ENCODE measurements around the gene GPR158. TPM values are rescaled to one million over a fixed set of nuclear protein-coding genes. Genes with fewer than 3 reads are reported as not detected.

Gene GPR158
- total and polyA plus RNA-seq, 4 donors = 0.03 to 0.08 TPM; not detected in 2

- DNase-seq (ENCODE audit: low spot score) = no peak
- Histone ChIP-seq H3K9me3 (ENCODE audit: control insufficient read depth in 4 of 4, low read length in 3 of 4) (peaks cover 0 to 6% (median 3%) of the 10 kb centered on the region in 4 donors), H3K9ac (ENCODE audit: low read depth in 1 of 2, low read length in 2 of 2) (no peak overlapping the region), H3K27ac (ENCODE audit: low read depth in 1 of 2, low read length in 2 of 2) (no peak overlapping the region), H3K4me3 (ENCODE audit: low read depth in 1 of 3, low read length in 3 of 3) (no peak overlapping the region), H3K27me3 (ENCODE audit: control insufficient read depth in 4 of 4, insufficient read depth in 4 of 4, low read length in 3 of 4) (no peaks in the 10 kb centered on the region), H3K36me3 (ENCODE audit: control insufficient read depth in 4 of 4, insufficient read depth in 3 of 4, low read depth in 1 of 4, low read length in 3 of 4) (no peaks in the 10 kb centered on the region), H3K4me1 (ENCODE audit: control insufficient read depth in 4 of 4, insufficient read depth in 4 of 4, low read length in 3 of 4) (no peaks in the 10 kb centered on the region)
- no peak for TF ChIP-seq GABPA (IDR thresholded peaks at IDR 0.05 in 1 of 2, conservative IDR thresholded peaks at IDR 0.05 in 1 of 2)
- TF ChIP-seq FOXA2 (IDR thresholded peaks at IDR 0.05) = no peak
- TF ChIP-seq ATF3 (IDR thresholded peaks at IDR 0.05) = no peak
- TF ChIP-seq HNF4A (conservative IDR thresholded peaks at IDR 0.05) = no peak
- no peak for TF ChIP-seq SP1 (IDR thresholded peaks at IDR 0.05)
- no peak for TF ChIP-seq MAX (IDR thresholded peaks at IDR 0.05)
Observed at GRCh38 chr10:25388862-25389206, 214.0 kb downstream of the GPR158 start.

- Histone ChIP-seq H3K27me3 (ENCODE audit: control insufficient read depth in 4 of 4, insufficient read depth in 4 of 4, low read length in 3 of 4) (no peaks in the 10 kb centered on the region), H3K4me1 (ENCODE audit: control insufficient read depth in 4 of 4, insufficient read depth in 4 of 4, low read length in 3 of 4) (no peaks in the 10 kb centered on the region), H3K36me3 (ENCODE audit: control insufficient read depth in 4 of 4, insufficient read depth in 3 of 4, low read depth in 1 of 4, low read length in 3 of 4) (no peaks in the 10 kb centered on the region), H3K4me3 (ENCODE audit: low read depth in 1 of 3, low read length in 3 of 3) (no peak overlapping the region), H3K9ac (ENCODE audit: low read depth in 1 of 2, low read length in 2 of 2) (no peak overlapping the region), H3K9me3 (ENCODE audit: control insufficient read depth in 4 of 4, low read length in 3 of 4) (peaks cover 0 to 6% (median 3%) of the 10 kb centered on the region in 4 donors), H3K27ac (ENCODE audit: low read depth in 1 of 2, low read length in 2 of 2) (no peak overlapping the region)
- TF ChIP-seq GABPA (IDR thresholded peaks at IDR 0.05 in 1 of 2, conservative IDR thresholded peaks at IDR 0.05 in 1 of 2) = no peak
- no peak for TF ChIP-seq MAX (IDR thresholded peaks at IDR 0.05)
- TF ChIP-seq RAD21 (IDR thresholded peaks at IDR 0.05) = no peak
- TF ChIP-seq CTCF (IDR thresholded peaks at IDR 0.05; ENCODE audit: low read depth, low read length, missing input control) = no peak
- TF ChIP-seq HNF4A (conservative IDR thresholded peaks at IDR 0.05) = no peak
- DNase-seq (ENCODE audit: low spot score) = no peak
- WGBS = 45% methylated on average over 3 of the region's 3 CpGs
Observed at GRCh38 chr10:25390733-25391132, 215.9 kb downstream of the GPR158 start.

GRCh38 chr10:25392132-25392531 lies 217.3 kb downstream of the GPR158 start:
- H3K36me3 ChIP-seq (ENCODE audit: control insufficient read depth in 4 of 4, insufficient read depth in 3 of 4, low read depth in 1 of 4, low read length in 3 of 4) = no peaks in the 10 kb centered on the region
- 62% methylated on average over 3 of the region's 3 CpGs for WGBS
- H3K4me3 ChIP-seq (ENCODE audit: low read depth in 1 of 3, low read length in 3 of 3) = no peak overlapping the region
- peaks cover 0 to 6% (median 3%) of the 10 kb centered on the region in 4 donors for H3K9me3 ChIP-seq (ENCODE audit: control insufficient read depth in 4 of 4, low read length in 3 of 4)
- DNase-seq (ENCODE audit: low spot score) = no peak
- TF ChIP-seq FOXA2 (IDR thresholded peaks at IDR 0.05) = no peak
- TF ChIP-seq MAX (IDR thresholded peaks at IDR 0.05) = no peak
- H3K9ac ChIP-seq (ENCODE audit: low read depth in 1 of 2, low read length in 2 of 2) = no peak overlapping the region
- no peaks in the 10 kb centered on the region for H3K4me1 ChIP-seq (ENCODE audit: control insufficient read depth in 4 of 4, insufficient read depth in 4 of 4, low read length in 3 of 4)
- H3K27ac ChIP-seq (ENCODE audit: low read depth in 1 of 2, low read length in 2 of 2) = no peak overlapping the region
- no peaks in the 10 kb centered on the region for H3K27me3 ChIP-seq (ENCODE audit: control insufficient read depth in 4 of 4, insufficient read depth in 4 of 4, low read length in 3 of 4)

- Histone ChIP-seq H3K27ac (ENCODE audit: low read depth in 1 of 2, low read length in 2 of 2) (no peak overlapping the region), H3K36me3 (ENCODE audit: control insufficient read depth in 4 of 4, insufficient read depth in 3 of 4, low read depth in 1 of 4, low read length in 3 of 4) (no peaks in the 10 kb centered on the region), H3K9ac (ENCODE audit: low read depth in 1 of 2, low read length in 2 of 2) (no peak overlapping the region), H3K4me3 (ENCODE audit: low read depth in 1 of 3, low read length in 3 of 3) (no peak overlapping the region), H3K9me3 (ENCODE audit: control insufficient read depth in 4 of 4, low read length in 3 of 4) (peaks cover 0 to 6% (median 3%) of the 10 kb centered on the region in 4 donors), H3K4me1 (ENCODE audit: control insufficient read depth in 4 of 4, insufficient read depth in 4 of 4, low read length in 3 of 4) (no peaks in the 10 kb centered on the region), H3K27me3 (ENCODE audit: control insufficient read depth in 4 of 4, insufficient read depth in 4 of 4, low read length in 3 of 4) (no peaks in the 10 kb centered on the region)
- DNase-seq (ENCODE audit: low spot score) = no peak
- TF ChIP-seq FOXA2 (IDR thresholded peaks at IDR 0.05) = no peak
- TF ChIP-seq MAX (IDR thresholded peaks at IDR 0.05) = no peak
- WGBS = 61% methylated on average over 2 of the region's 2 CpGs
Observed at GRCh38 chr10:25393621-25394020, 218.8 kb downstream of the GPR158 start.
